Heart left ventricle (tissue), 16 donors: ENCODE measurements around the gene ZDHHC14. TPM values are rescaled to one million over a fixed set of nuclear protein-coding genes. Genes with fewer than 3 reads are reported as not detected.
"Not testable (repeated sequence)": the region's sequence is repeated elsewhere in the genome, so short reads cannot be mapped to it uniquely, and the experiment has no call there.

Source experiments
- ATAC-seq, 4 donors: fragments of 200-7000 bp; cut with Tn5 transposase; one replicate each; pipeline ENCODE4 v1.9.1; 2020 to 2022; ENCODE audit warnings: moderate library complexity in 4 of 4, mild to moderate bottlenecking in 3 of 4, moderate number of reproducible peaks in 1 of 4
- DNase-seq, 5 donors: peaks; one replicate each; pipeline ENCODE4 v3.0.0-alpha.2; 2020
- H3K27ac ChIP-seq, 12 donors: fragments of 200-600 bp; sonication (generic) in 4 of 12; one replicate each; pipeline versions ENCODE4 v1.5.0 to v1.8.0; 2016 to 2022; ENCODE audit warnings: mild to moderate bottlenecking in 2 of 12
- H3K27me3 ChIP-seq, 9 donors: fragments of 200-600 bp; sonication (generic) in 2 of 9; one replicate each; pipeline versions ENCODE4 v1.5.1 to v1.8.0; 2016 to 2022; ENCODE audit warnings: mild to moderate bottlenecking in 3 of 9
- H3K36me3 ChIP-seq, 9 donors: fragments of 200-600 bp; sonication (generic) in 2 of 9; one replicate each; pipeline versions ENCODE4 v1.5.0 to v1.8.0; 2018 to 2022; ENCODE audit warnings: mild to moderate bottlenecking in 2 of 9
- H3K4me1 ChIP-seq, 12 donors: fragments of 200-600 bp; sonication (generic) in 4 of 12; one replicate each; pipeline versions ENCODE4 v1.5.0 to v1.8.0; 2016 to 2022; ENCODE audit warnings: mild to moderate bottlenecking in 3 of 12
- H3K4me3 ChIP-seq, 12 donors: fragments of 200-600 bp; sonication (generic) in 4 of 12; one replicate each; pipeline versions ENCODE4 v1.5.0 to v1.8.0; 2017 to 2022; ENCODE audit warnings: mild to moderate bottlenecking in 9 of 12, moderate library complexity in 4 of 12
- H3K9me3 ChIP-seq, 12 donors: fragments of 200-600 bp; sonication (generic) in 4 of 12; one replicate each; pipeline versions ENCODE4 v1.5.0 to v1.8.0; 2016 to 2022; ENCODE audit warnings: mild to moderate bottlenecking in 1 of 12
- POLR2A ChIP-seq, 2 donors: fragments of 450-650 bp; IDR thresholded peaks; one replicate each; pipeline ENCODE4 v1.6.1; 2017; ENCODE audit warnings: antibody characterized with exemption in 2 of 2, mild to moderate bottlenecking in 2 of 2, moderate library complexity in 2 of 2
- WGBS, 4 donors: extraction: QIAGEN DNeasy Blood & Tissue Kit in 2 of 4; methylation state at CpG; one replicate each; pipeline versions ENCODE4 v1.1.5 to v1.1.7; 2013 to 2018; 5-methylcytosine and 5-hydroxymethylcytosine counted together
- intact Hi-C, 10 donors: fragments of 100-400 bp; cut with DNase I; formaldehyde crosslinking; loops; one replicate each; pipeline versions ENCODE4 v1.11.1 to v1.14.2; 2022
- polyA plus RNA-seq, 2 donors: library from polyadenylated mRNA; stranded (reverse); fragments of 200-250 nt; gene quantifications; one replicate each; pipeline ENCODE4 v1.2.3, GENCODE V29; 2013
- total RNA-seq, 9 donors: library from RNA; depleted of rRNA in 2 of 9; stranded (reverse); fragments of >200 nt in 2 of 9; fragmentation: NEBNext Ultra II Directional in 3 of 9; extraction: Animal tissue kit (Norgen Biotek cat#: 25700) in 3 of 9; gene quantifications; one replicate each; pipeline versions ENCODE4 v1.1.0 to v1.2.4, GENCODE V29; 2016 to 2023
- TF ChIP-seq, protein P1 (sequence below), 12 donors: fragments of 200-600 bp; sonication (generic) in 4 of 12; IDR thresholded peaks; one replicate each; pipeline versions ENCODE4 v1.5.0 to v1.8.0; 2018 to 2022; ENCODE audit warnings: antibody characterized with exemption in 12 of 12, mild to moderate bottlenecking in 5 of 12
- donor health status: ischemic (EF 13 %, LVEDD 7.1; RV severe dilation, severe dysfunction).
- donor health status: healthy with polysubstance abuse.
- donor health status: DM: no; HTN: yes; CAD: no.
- donor health status: DM: no; HTN: no; CAD: no.
- donor health status: ischemic (EF 25% LVEDD 6.9; RV normal size, moderate dysfunction).
- donor health status: ischemic (EF 25% LVEDD 5.7; RV mildly dilated, moderate dysfunction).
- donor health status: healthy.
- donor health status: DM: yes; HTN: yes; CAD: no.
- donor health status: ischemic (EF 35%, LVEDD 5.7; RV mildly dilated, moderate dysfunction).
- donor health status: nonischemic (EF 11% LVEDD 7.7; RV severe dilation, severe dysfunction).
- donor health status: DM: yes; HTN: yes; CAD: no.
- donor health status: PGD.
- donor health status: ischemic (EF 29% LVEDD 5.4; RV normal size, mild dysfunction).
- donor health status: nonischemic (EF 23%, LVEDD 6.1; RV moderate dilation, normal function).

Gene ZDHHC14
- total and polyA plus RNA-seq, 11 donors: 7.0 to 25.8 (median 15.4) TPM

DNA sequence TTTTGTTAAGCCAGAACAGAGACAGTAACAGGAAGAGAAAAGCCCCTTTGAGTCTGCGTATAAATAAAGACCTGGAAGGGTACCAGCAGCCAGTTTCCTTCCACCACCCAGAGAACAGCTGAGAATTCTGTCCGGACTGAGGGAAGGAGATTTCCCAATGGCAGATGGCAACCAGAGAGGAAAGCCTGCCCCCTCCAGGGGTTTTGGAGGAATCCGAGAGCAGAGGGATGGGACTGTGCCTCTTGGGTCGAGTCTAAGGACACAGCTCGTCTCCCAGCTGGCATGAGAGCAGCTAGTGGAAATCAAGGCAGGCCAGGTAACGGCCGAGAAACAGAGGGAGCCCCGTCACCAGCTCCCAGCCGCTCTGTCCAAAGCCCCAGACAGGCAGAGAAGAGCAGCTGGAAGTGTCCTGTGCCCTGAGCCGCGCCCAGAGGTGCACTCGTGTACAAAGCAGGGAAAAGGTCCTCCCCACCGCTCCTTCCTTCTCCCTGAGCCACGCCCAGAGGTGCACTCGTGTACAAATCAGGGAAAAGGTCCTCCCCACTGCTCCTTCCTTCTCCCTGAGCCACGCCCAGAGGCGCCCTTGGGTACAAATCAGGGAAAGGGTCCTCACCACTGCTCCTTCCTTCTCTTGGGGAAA lies 308.1 kb downstream of the ZDHHC14 start:
- intact Hi-C loops: no loop called here
- Histone ChIP-seq H3K36me3 (no peaks in the 10 kb centered on the region), H3K4me3 (no peak overlapping the region), H3K9me3 (no peaks in the 10 kb centered on the region), H3K4me1 (peaks cover under 1 to 21% (median 9%) of the 10 kb centered on the region in 12 donors), H3K27ac (no peak overlapping the region), H3K27me3 (no peaks in the 10 kb centered on the region)
- 59 to 63% (median 62%) methylated on average over 17 of the region's 17 CpGs for WGBS, 4 donors
- TF ChIP-seq, protein P1, sequence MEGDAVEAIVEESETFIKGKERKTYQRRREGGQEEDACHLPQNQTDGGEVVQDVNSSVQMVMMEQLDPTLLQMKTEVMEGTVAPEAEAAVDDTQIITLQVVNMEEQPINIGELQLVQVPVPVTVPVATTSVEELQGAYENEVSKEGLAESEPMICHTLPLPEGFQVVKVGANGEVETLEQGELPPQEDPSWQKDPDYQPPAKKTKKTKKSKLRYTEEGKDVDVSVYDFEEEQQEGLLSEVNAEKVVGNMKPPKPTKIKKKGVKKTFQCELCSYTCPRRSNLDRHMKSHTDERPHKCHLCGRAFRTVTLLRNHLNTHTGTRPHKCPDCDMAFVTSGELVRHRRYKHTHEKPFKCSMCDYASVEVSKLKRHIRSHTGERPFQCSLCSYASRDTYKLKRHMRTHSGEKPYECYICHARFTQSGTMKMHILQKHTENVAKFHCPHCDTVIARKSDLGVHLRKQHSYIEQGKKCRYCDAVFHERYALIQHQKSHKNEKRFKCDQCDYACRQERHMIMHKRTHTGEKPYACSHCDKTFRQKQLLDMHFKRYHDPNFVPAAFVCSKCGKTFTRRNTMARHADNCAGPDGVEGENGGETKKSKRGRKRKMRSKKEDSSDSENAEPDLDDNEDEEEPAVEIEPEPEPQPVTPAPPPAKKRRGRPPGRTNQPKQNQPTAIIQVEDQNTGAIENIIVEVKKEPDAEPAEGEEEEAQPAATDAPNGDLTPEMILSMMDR (IDR thresholded peaks at IDR 0.05): no peak
- TF ChIP-seq POLR2A (IDR thresholded peaks at IDR 0.05): no peak
- no peak for ATAC-seq
- no peak for DNase-seq

DNA sequence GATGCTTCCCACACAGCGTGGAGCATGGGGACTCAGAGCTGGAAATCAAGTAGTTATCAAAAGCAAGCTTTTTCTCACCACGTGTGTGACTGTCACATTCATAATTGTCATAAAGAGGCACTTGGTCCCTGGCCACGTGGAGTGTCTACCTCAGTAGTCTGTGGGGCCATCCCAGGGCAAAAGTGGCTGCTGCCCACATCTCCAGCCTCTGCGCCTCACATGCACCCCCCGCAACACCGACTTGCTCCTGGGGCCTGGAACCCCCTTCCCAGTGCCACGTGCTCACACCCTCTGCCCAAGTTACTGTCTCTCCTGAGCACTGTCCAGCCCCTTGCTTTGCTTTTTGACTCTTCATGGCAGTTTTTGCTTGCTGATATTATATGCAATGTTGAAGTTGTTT lies 308.9 kb downstream of the ZDHHC14 start:
- Histone ChIP-seq H3K4me1 (peaks cover 2 to 27% (median 15%) of the 10 kb centered on the region in 12 donors), H3K36me3 (no peaks in the 10 kb centered on the region), H3K27ac (no peak overlapping the region), H3K9me3 (no peaks in the 10 kb centered on the region), H3K4me3 (no peak overlapping the region), H3K27me3 (no peaks in the 10 kb centered on the region)
- DNase-seq (no peak), ATAC-seq (no peak)
- WGBS, 4 donors: 74 to 87% (median 83%) methylated on average over 7 of the region's 7 CpGs
- intact Hi-C loops: no loop called here
- TF ChIP-seq POLR2A (IDR thresholded peaks at IDR 0.05): no peak
- TF ChIP-seq, protein P1 (IDR thresholded peaks at IDR 0.05): no peak

DNA sequence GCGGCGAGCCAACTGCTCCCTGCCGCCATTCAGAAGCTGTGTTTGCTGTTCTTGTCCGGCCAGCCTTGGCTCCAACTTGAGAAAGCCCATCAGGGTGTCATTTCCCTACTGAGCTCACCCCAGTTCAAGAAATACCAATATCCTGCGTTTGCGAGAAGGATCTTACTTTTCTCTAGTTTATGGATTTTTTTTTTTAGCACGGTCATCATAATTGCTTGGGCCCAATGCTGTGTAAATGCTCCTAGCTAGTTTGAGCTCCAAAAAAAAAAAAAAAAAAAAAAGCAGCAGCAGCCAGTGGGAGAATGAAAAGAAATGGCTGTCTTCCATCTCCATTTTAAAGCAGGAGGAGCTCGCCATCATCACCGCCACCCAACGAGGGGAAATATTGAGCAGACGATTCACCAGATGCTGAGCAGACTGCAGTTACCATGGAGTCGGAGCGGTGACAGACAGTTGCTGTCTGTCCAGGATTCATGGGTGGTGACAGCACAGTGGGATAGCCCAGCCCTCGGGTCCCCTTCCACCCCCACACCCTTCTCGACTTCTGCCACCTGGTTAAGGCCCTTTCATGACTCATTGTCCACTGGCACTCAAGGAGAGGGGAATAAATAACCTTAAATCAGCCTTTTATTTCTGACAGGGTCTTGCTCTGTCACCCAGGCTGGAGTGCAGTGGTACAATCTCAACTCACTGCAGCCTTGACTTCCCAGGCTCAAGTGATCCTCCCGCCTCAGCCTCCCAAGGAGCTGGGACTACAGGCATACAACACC lies 309.6 kb downstream of the ZDHHC14 start:
- Histone ChIP-seq H3K27me3 (no peaks in the 10 kb centered on the region), H3K9me3 (no peaks in the 10 kb centered on the region), H3K4me1 (peaks cover 2 to 28% (median 15%) of the 10 kb centered on the region in 12 donors), H3K36me3 (no peaks in the 10 kb centered on the region), H3K4me3 (no peak overlapping the region), H3K27ac (no peak overlapping the region)
- no peak for TF ChIP-seq POLR2A (IDR thresholded peaks at IDR 0.05)
- TF ChIP-seq, protein P1 (IDR thresholded peaks at IDR 0.05): no peak
- ATAC-seq: no peak
- DNase-seq: no peak
- 86 to 90% (median 87%) methylated on average over 16 of the region's 16 CpGs for WGBS, 4 donors
- intact Hi-C loops: no loop called here

DNA sequence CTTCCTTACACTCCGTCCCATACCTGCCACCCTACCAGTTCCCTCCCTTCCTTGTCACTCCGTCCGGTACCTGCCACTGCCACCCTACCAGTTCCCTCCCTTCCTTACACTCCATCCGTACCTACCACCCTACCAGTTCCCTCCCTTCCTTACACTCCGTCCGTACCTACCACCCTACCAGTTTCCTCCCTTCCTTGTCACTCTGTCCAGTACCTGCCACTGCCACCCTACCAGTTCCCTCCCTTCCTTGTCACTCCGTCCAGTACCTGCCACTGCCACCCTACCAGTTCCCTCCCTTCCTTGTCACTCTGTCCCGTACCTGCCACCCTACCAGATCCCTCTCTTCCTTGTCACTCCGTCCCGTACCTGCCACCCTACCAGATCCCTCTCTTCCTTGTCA lies 310.6 kb downstream of the ZDHHC14 start:
- DNase-seq, intact Hi-C loops, ATAC-seq, H3K4me3 ChIP-seq, H3K9me3 ChIP-seq, H3K27me3 ChIP-seq, H3K36me3 ChIP-seq, H3K27ac ChIP-seq: not testable (repeated sequence)
- peaks cover 2 to 28% (median 15%) of the 10 kb centered on the region in 12 donors for H3K4me1 ChIP-seq
- WGBS, 4 donors: 95 to 96% (median 95%) methylated on average over 10 of the region's 10 CpGs
